ENCODE data around the gene GOLGA8J. TPM values are rescaled to one million over a fixed set of nuclear protein-coding genes. Genes with fewer than 3 reads are reported as not detected.

GOLGA8J gene
- total RNA-seq, 1 donor from 2014 or later, result not detected

DNA sequence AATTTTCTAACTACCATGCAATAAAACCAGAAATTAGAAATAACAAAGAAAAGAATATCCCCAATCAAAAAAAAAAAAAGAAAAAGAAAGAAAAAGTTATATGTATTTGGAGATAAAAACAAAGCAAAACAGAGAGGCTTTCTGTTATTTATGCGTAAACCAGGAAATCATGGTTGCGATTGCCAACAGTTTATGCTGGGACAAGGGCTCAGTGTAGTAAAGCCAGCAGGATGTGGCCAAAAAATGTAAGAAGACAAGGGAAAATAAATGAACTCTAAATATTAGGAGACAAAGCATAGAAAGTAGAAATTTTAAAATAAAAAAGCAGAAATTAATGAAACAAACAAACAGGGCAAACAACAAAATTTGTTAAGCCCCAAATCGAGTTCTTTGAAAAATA is 27.2 kb upstream of the GOLGA8J start:
- DNase-seq (no peak), ATAC-seq (no peak)
- intact Hi-C loops (cut with DNase I), result no loop called here
- TF ChIP-seq, protein P1, sequence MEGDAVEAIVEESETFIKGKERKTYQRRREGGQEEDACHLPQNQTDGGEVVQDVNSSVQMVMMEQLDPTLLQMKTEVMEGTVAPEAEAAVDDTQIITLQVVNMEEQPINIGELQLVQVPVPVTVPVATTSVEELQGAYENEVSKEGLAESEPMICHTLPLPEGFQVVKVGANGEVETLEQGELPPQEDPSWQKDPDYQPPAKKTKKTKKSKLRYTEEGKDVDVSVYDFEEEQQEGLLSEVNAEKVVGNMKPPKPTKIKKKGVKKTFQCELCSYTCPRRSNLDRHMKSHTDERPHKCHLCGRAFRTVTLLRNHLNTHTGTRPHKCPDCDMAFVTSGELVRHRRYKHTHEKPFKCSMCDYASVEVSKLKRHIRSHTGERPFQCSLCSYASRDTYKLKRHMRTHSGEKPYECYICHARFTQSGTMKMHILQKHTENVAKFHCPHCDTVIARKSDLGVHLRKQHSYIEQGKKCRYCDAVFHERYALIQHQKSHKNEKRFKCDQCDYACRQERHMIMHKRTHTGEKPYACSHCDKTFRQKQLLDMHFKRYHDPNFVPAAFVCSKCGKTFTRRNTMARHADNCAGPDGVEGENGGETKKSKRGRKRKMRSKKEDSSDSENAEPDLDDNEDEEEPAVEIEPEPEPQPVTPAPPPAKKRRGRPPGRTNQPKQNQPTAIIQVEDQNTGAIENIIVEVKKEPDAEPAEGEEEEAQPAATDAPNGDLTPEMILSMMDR (IDR thresholded peaks at IDR 0.05), result no peak
- no peaks in the 10 kb centered on the region for H3K36me3 ChIP-seq
- H3K4me1 ChIP-seq, result no peaks in the 10 kb centered on the region
- no peak overlapping the region for H3K27ac ChIP-seq
- no peaks in the 10 kb centered on the region for H3K9me3 ChIP-seq
- H3K27me3 ChIP-seq, result no peaks in the 10 kb centered on the region
- H3K4me3 ChIP-seq, result no peak overlapping the region

DNA sequence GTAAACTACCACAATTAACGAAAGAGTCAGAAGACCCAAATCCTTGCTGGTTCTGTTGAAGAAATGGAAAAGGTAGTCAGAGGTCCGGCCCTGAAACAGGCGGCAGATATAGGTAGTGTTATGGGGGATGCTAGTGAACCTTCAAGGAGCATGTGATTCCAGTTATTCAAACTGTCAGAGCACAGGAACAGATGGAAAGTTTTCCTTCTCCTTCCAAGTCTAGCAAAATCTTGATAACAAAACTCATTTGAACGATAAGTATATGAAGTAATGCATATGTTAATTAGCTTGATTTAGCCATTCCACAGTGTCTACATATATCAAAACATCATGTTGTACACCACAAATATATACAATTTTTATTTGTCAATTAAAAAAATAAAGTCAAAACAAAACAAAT is 26.6 kb upstream of the GOLGA8J start:
- DNase-seq, result no peak

DNA sequence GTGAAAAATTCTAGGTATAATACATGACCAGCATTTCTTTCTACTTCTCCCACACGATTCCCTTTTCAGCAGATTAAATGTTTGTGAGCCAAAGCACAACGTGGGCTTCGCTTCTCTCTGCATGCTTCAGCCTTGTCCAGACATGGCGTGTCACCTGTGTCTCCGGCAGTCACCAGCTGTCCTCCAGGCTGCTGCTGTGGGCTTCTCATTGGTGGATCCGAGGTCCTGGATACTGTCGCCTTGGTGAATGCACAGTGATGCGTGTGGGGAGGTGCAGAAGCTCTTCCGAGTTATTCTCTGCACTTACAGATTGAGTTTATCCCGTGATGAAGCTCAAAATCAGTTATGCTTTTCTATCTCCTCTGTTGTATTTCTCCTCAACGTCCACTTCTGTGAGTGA is 23.0 kb upstream of the GOLGA8J start:
- no peaks in the 10 kb centered on the region for H3K4me1 ChIP-seq
- TF ChIP-seq, protein P1 (IDR thresholded peaks at IDR 0.05), result no peak
- ATAC-seq (no peak), DNase-seq (no peak)
- H3K27ac ChIP-seq, result no peak overlapping the region
- intact Hi-C loops (cut with DNase I), result loop anchor here (10.0 kb wide), 1 partner anchor 395 kb away; no protein-coding TSS in a partner anchor
- H3K36me3 ChIP-seq, result no peaks in the 10 kb centered on the region
- no peaks in the 10 kb centered on the region for H3K27me3 ChIP-seq
- no peaks in the 10 kb centered on the region for H3K9me3 ChIP-seq
- H3K4me3 ChIP-seq, result no peak overlapping the region

More for the DNA sequence above, 26.6 kb upstream of the GOLGA8J start:
- intact Hi-C loops (cut with DNase I), result no loop called here
- H3K36me3 ChIP-seq, result no peaks in the 10 kb centered on the region
- no peak for ATAC-seq
- TF ChIP-seq, protein P1 (IDR thresholded peaks at IDR 0.05), result no peak
- no peaks in the 10 kb centered on the region for H3K9me3 ChIP-seq
- H3K27me3 ChIP-seq, result no peaks in the 10 kb centered on the region
- no peak overlapping the region for H3K27ac ChIP-seq
- no peak overlapping the region for H3K4me3 ChIP-seq
- no peaks in the 10 kb centered on the region for H3K4me1 ChIP-seq

DNA sequence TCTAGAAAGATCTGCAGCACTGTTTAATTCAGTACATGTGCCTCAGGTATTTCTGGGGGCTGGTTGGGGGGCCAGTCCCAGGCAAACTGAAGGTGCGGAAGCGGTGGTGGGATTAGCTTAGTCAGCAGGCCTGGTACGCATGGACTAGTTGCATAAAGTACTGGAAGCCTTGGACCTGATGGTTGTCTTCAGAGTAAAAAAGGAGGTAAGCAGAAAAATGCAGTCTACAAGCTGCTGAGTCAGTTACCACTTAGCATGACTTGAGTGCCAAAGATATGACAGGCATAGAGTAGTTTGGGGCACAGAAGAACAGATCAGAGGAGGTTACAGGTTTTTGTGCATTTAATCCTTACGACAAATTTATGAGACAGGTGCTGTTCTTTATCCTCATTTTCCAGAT is 19.9 kb upstream of the GOLGA8J start:
- Histone ChIP-seq H3K4me3 (no peak overlapping the region), H3K4me1 (no peaks in the 10 kb centered on the region), H3K36me3 (no peaks in the 10 kb centered on the region), H3K27me3 (no peaks in the 10 kb centered on the region), H3K27ac (no peak overlapping the region), H3K9me3 (no peaks in the 10 kb centered on the region)
- intact Hi-C loops (cut with DNase I), result loop anchor here (10.0 kb wide), 1 partner anchor 398 kb away; no protein-coding TSS in a partner anchor
- DNase-seq (no peak), ATAC-seq (no peak)
- TF ChIP-seq, protein P1 (IDR thresholded peaks at IDR 0.05), result no peak

DNA sequence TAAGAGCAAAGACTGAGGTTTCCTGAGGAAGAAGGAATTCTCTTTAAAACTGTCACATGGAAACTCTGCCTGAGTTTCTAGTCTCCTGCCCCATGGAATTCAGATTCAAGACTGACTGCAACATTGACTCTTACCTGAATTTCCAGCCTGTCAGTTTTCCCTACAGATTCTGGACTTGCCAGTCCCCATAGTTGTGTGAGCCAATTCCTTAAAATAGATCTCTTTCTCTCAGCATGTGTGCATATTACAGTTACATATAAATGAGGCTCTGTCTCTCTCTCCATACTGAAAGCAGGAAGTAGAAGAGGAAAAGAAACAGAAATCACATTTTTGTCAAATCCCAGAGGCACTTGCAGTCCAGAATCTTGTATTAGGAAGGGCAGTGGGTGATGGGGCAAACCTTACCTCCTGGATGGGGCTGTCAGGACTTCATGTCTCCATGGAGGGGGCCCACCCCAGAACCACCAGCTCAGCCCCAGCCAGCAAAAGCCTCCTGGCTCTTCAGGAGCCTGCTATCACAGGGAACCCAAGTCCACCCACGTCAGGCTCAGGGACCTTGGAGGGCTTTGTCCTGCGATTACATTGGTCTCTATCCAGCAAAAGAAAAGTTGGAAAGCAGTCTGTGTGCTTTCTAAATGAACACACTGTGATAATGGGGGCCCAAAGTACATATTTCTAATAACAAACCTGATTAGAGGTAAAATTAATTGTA is 18.8 kb upstream of the GOLGA8J start:
- H3K27me3 ChIP-seq, result no peaks in the 10 kb centered on the region
- ATAC-seq, result no peak
- TF ChIP-seq, protein P1 (IDR thresholded peaks at IDR 0.05), result no peak
- H3K27ac ChIP-seq, result no peak overlapping the region
- intact Hi-C loops (cut with DNase I), result loop anchor here (10.0 kb wide), 1 partner anchor 399 kb away; no protein-coding TSS in a partner anchor
- no peak overlapping the region for H3K4me3 ChIP-seq
- no peaks in the 10 kb centered on the region for H3K36me3 ChIP-seq
- DNase-seq, result no peak
- H3K4me1 ChIP-seq, result no peaks in the 10 kb centered on the region
- H3K9me3 ChIP-seq, result no peaks in the 10 kb centered on the region
